Bronchus fibroblast of lung (primary cell): ENCODE data around the gene SAXO1. TPM values are rescaled to one million over a fixed set of nuclear protein-coding genes. Genes with fewer than 3 reads are reported as not detected.

Experiments used
- total RNA-seq: library from RNA; depleted of rRNA; stranded (reverse); fragments of >200 nt; gene quantifications from 2 replicates; pipeline ENCODE4 v1.2.3, GENCODE V29; 2015

The SAXO1 gene, protein sequence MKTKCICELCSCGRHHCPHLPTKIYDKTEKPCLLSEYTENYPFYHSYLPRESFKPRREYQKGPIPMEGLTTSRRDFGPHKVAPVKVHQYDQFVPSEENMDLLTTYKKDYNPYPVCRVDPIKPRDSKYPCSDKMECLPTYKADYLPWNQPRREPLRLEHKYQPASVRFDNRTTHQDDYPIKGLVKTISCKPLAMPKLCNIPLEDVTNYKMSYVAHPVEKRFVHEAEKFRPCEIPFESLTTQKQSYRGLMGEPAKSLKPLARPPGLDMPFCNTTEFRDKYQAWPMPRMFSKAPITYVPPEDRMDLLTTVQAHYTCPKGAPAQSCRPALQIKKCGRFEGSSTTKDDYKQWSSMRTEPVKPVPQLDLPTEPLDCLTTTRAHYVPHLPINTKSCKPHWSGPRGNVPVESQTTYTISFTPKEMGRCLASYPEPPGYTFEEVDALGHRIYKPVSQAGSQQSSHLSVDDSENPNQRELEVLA
- not detected in 2 replicates for total RNA-seq

DNA sequence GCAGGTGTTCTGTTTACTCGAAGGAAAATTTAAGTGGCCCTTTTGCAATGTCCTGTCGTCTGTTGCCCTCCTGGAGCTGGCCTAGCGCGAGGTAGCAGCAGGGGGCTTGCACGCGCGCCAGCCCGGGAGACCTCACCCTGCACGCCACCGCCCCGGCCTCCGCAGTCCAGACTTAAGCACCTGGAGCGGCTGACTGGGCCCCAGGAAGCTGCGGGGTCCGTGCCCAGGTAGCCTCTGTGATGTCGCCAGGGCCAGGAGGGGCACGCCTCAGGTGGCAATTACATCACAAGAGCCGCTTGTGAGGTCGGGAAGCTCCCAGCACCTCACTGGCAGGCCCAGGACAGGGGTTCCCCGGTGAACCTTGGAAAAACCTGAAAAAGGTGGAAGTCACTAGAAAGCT is at the start of gene SAXO1:
Gene SAXO1, minus strand, starts transcription at position 195 of the 400 bp plus-strand sequence. CDS start 301 bp downstream, outside the sequence.

DNA sequence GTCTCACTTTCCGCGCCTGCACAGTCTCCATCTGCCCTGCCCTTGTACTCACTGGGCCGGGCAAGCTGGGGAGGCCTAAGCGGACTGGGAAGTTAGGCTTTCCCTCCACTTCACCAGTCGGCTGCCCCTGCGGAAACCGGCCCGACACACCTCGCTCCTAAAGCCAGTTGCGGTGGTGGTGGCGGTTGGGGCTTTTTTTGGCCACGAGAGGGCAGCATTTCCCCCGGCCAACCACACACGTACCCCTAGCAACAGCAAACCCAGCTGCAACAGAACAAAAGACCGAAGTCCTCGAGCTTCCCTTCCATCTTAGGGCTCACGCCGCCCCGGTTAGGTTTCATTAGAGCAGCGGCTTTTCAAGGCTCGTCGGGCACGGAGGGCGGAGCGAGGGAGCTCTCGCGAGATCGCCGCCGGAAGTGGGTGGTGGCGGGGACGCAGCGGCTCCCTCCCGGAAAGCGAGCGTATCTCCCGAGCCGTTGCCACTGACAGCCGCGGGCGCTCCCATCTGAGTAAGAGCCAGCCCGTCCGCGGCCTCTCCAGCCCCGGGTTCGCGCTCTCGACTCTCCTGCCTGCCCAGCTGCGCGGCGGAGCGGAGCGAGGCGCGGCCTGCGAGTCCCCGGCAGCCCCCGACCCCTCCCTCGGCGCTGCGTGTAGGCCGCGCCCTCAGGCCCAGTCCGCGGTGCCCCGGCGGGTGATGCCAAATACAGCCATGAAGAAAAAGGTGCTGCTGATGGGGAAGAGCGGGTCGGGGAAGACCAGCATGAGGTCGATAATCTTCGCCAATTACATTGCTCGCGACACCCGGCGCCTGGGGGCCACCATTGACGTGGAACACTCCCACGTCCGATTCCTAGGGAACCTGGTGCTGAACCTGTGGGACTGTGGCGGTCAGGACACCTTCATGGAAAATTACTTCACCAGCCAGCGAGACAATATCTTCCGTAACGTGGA is 16.2 kb upstream of the SAXO1 start, which contains the start of gene RRAGA:
Gene RRAGA, plus strand, starts transcription at position 462 of the 951 bp plus-strand sequence. Its CDS starts 233 bp downstream, at position 695.

Other genes with a start within 250 kb of the SAXO1 start
- gene RRAGA, start 16.2 kb upstream of the SAXO1 start, total RNA-seq: 79.0 and 81.0 TPM in 2 replicates
- gene HAUS6, start 69.7 kb upstream of the SAXO1 start, total RNA-seq: 11.3 and 13.3 TPM in 2 replicates
- gene PLIN2, start 94.3 kb upstream of the SAXO1 start, total RNA-seq: 67.0 and 90.3 TPM in 2 replicates
- gene DENND4C, start 197.5 kb upstream of the SAXO1 start, total RNA-seq: 17.5 and 20.8 TPM in 2 replicates